ENCODE data around the gene ITPRID2.

DNA sequence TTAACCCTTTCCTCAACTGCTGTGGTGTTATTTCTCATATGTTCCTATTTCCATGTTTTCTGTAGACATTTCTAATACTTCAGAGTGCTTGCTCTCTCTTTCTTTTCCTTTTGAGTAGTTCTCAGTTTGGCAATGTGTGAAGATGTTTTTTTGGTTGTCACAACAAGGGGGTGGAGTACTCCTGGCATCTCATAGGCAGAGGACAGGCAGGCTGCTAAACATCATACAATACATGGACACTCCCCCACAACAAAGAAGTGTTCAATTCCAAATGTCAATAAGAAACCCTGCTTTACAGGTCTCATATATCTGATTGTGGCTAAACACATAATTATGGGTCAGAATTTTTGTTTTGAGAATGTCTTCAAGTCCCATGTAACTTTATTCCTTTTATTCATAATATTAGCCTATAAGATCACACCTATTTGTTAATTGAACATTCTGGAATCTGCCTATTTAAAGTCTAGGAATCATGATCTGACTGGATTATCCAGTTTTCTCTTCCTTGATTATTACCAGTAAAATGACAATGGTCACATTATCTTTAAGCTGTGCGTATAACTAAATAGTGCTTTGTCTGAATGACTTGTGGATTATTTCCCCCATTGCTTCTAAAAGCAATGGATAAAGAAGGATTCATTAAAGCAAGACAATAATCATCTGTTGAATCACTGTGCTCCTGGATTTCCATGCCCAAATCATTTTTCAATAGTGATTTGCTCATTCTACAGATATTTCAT, 46.8 kb upstream of the ITPRID2 start:
- TF ChIP-seq EZH2 (IDR thresholded peaks at IDR 0.05): no peak
- TF ChIP-seq POLR2AphosphoS5 (IDR thresholded peaks at IDR 0.05; ENCODE audit: borderline replicate concordance, low read depth, low read length): no peak
